Skeletal muscle tissue (tissue), 4 donors: ENCODE data around the gene MDN1. TPM values are rescaled to one million over a fixed set of nuclear protein-coding genes. Genes with fewer than 3 reads are reported as not detected.

Experiments used
- H3K27ac ChIP-seq: one replicate; pipeline ENCODE4 v1.7.0; 2013; ENCODE audit warnings: mild to moderate bottlenecking, low read depth, low read length, inconsistent platforms
- H3K27me3 ChIP-seq, 3 donors: one replicate each; pipeline ENCODE4 v1.7.0; 2013; ENCODE audit warnings: low read length in 3 of 3; ENCODE audit not compliant: control insufficient read depth in 3 of 3, insufficient read depth in 3 of 3
- H3K36me3 ChIP-seq, 3 donors: one replicate each; pipeline ENCODE4 v1.7.0; 2013; ENCODE audit warnings: low read length in 3 of 3; ENCODE audit not compliant: control insufficient read depth in 3 of 3, insufficient read depth in 3 of 3
- H3K4me1 ChIP-seq, 3 donors: one replicate each; pipeline ENCODE4 v1.7.0; 2013; ENCODE audit warnings: low read length in 3 of 3, mild to moderate bottlenecking in 3 of 3; ENCODE audit not compliant: control insufficient read depth in 3 of 3, insufficient read depth in 3 of 3
- H3K4me3 ChIP-seq, 3 donors: one replicate each; pipeline ENCODE4 v1.7.0; 2013; ENCODE audit warnings: low read length in 3 of 3
- H3K9ac ChIP-seq, 3 donors: one replicate each; pipeline ENCODE4 v1.7.0; 2013; ENCODE audit warnings: low read length in 3 of 3, mild to moderate bottlenecking in 3 of 3, moderate library complexity in 2 of 3, low read depth in 1 of 3
- H3K9me3 ChIP-seq, 3 donors: one replicate each; pipeline ENCODE4 v1.7.0; 2013; ENCODE audit warnings: low read length in 3 of 3; ENCODE audit not compliant: control insufficient read depth in 3 of 3
- total RNA-seq: library from RNA; depleted of rRNA; stranded (reverse); fragments of >200 nt; gene quantifications from one replicate; pipeline ENCODE4 v1.2.3, GENCODE V29; 2014
- donor health status: Osteomylitis.

The MDN1 gene
- total RNA-seq, 1 donor from 2014 or later, result 30.8 TPM

- no peaks in the 10 kb centered on the region for H3K9me3 ChIP-seq
- no peak overlapping the region for H3K27ac ChIP-seq
- H3K4me1 ChIP-seq, result peaks cover 0 to 6% (median 0%) of the 10 kb centered on the region in 3 donors
- H3K4me3 ChIP-seq, result no peak overlapping the region
- H3K9ac ChIP-seq, result peak overlapping the region in 1 of 3 donors; percentile 46
- H3K36me3 ChIP-seq, result peaks cover 0 to 16% (median 6%) of the 10 kb centered on the region in 3 donors
- H3K27me3 ChIP-seq, result no peaks in the 10 kb centered on the region
Observed at GRCh38 chr6:89630488-89630887, 189.1 kb downstream of the MDN1 start.

- no peaks in the 10 kb centered on the region for H3K27me3 ChIP-seq
- H3K9ac ChIP-seq, result no peak overlapping the region
- peaks cover 0 to 20% (median 3%) of the 10 kb centered on the region in 3 donors for H3K36me3 ChIP-seq
- no peaks in the 10 kb centered on the region for H3K9me3 ChIP-seq
- H3K27ac ChIP-seq, result no peak overlapping the region
- H3K4me1 ChIP-seq, result no peaks in the 10 kb centered on the region
- H3K4me3 ChIP-seq, result no peak overlapping the region
Observed at GRCh38 chr6:89623749-89624148, 195.8 kb downstream of the MDN1 start.

GRCh38 chr6:89619567-89619966 lies 200.0 kb downstream of the MDN1 start:
- Histone ChIP-seq H3K4me1 (no peaks in the 10 kb centered on the region), H3K27me3 (no peaks in the 10 kb centered on the region), H3K27ac (no peak overlapping the region), H3K9ac (no peak overlapping the region), H3K9me3 (no peaks in the 10 kb centered on the region), H3K4me3 (no peak overlapping the region), H3K36me3 (peaks cover 0 to 18% (median 6%) of the 10 kb centered on the region in 3 donors)

- Histone ChIP-seq H3K9ac (no peak overlapping the region), H3K4me1 (no peaks in the 10 kb centered on the region), H3K27ac (no peak overlapping the region), H3K36me3 (peaks cover 0 to 8% (median 6%) of the 10 kb centered on the region in 3 donors), H3K4me3 (no peak overlapping the region), H3K27me3 (no peaks in the 10 kb centered on the region), H3K9me3 (no peaks in the 10 kb centered on the region)
Observed at GRCh38 chr6:89618026-89618425, 201.6 kb downstream of the MDN1 start.

- Histone ChIP-seq H3K9ac (no peak overlapping the region), H3K36me3 (peaks cover 0 to 6% (median 6%) of the 10 kb centered on the region in 3 donors), H3K9me3 (no peaks in the 10 kb centered on the region), H3K4me3 (no peak overlapping the region), H3K27me3 (no peaks in the 10 kb centered on the region), H3K4me1 (no peaks in the 10 kb centered on the region), H3K27ac (no peak overlapping the region)
Observed at GRCh38 chr6:89616531-89616930, 203.1 kb downstream of the MDN1 start.

- no peak overlapping the region for H3K27ac ChIP-seq
- no peak overlapping the region for H3K9ac ChIP-seq
- H3K4me1 ChIP-seq, result no peaks in the 10 kb centered on the region
- no peaks in the 10 kb centered on the region for H3K27me3 ChIP-seq
- no peak overlapping the region for H3K4me3 ChIP-seq
- H3K9me3 ChIP-seq, result no peaks in the 10 kb centered on the region
- peaks cover 0 to 6% (median 3%) of the 10 kb centered on the region in 3 donors for H3K36me3 ChIP-seq
Observed at GRCh38 chr6:89615882-89616281, 203.7 kb downstream of the MDN1 start.

GRCh38 chr6:89613790-89614189 lies 205.8 kb downstream of the MDN1 start:
- no peaks in the 10 kb centered on the region for H3K4me1 ChIP-seq
- H3K4me3 ChIP-seq, result no peak overlapping the region
- H3K27ac ChIP-seq, result no peak overlapping the region
- peaks cover 0 to 6% (median 3%) of the 10 kb centered on the region in 3 donors for H3K36me3 ChIP-seq
- no peaks in the 10 kb centered on the region for H3K9me3 ChIP-seq
- no peaks in the 10 kb centered on the region for H3K27me3 ChIP-seq
- no peak overlapping the region for H3K9ac ChIP-seq

GRCh38 chr6:89612121-89612520 lies 207.5 kb downstream of the MDN1 start:
- H3K4me1 ChIP-seq, result no peaks in the 10 kb centered on the region
- H3K27me3 ChIP-seq, result no peaks in the 10 kb centered on the region
- H3K9me3 ChIP-seq, result no peaks in the 10 kb centered on the region
- H3K4me3 ChIP-seq, result no peak overlapping the region
- H3K27ac ChIP-seq, result no peak overlapping the region
- H3K36me3 ChIP-seq, result peaks cover 0 to 6% (median 3%) of the 10 kb centered on the region in 3 donors
- no peak overlapping the region for H3K9ac ChIP-seq

- H3K9me3 ChIP-seq, result no peaks in the 10 kb centered on the region
- no peak overlapping the region for H3K4me3 ChIP-seq
- H3K27ac ChIP-seq, result no peak overlapping the region
- H3K9ac ChIP-seq, result no peak overlapping the region
- H3K4me1 ChIP-seq, result no peaks in the 10 kb centered on the region
- no peaks in the 10 kb centered on the region for H3K27me3 ChIP-seq
- peaks cover 0 to 2% (median 0%) of the 10 kb centered on the region in 3 donors for H3K36me3 ChIP-seq
Observed at GRCh38 chr6:89611666-89612065, 207.9 kb downstream of the MDN1 start.

GRCh38 chr6:89610149-89610642 lies 209.4 kb downstream of the MDN1 start:
- H3K36me3 ChIP-seq, result peaks cover 0 to 4% (median 0%) of the 10 kb centered on the region in 3 donors
- no peaks in the 10 kb centered on the region for H3K27me3 ChIP-seq
- no peak overlapping the region for H3K4me3 ChIP-seq
- H3K27ac ChIP-seq, result no peak overlapping the region
- H3K9ac ChIP-seq, result no peak overlapping the region
- no peaks in the 10 kb centered on the region for H3K9me3 ChIP-seq
- H3K4me1 ChIP-seq, result peaks cover 0 to under 1% (median 0%) of the 10 kb centered on the region in 3 donors
